Stimulated activated CD4-positive, alpha-beta T cell treated with anti-CD3 and anti-CD28 coated beads, Interleukin-2, amount 100 ng/mL, for 24 hours (primary cell): ENCODE measurements around the gene FRMD4A.
A peak's percentile ranks its signal among the peaks of the same experiment; 100 is the strongest.
"Not testable (repeated sequence)": the region's sequence is repeated elsewhere in the genome, so short reads cannot be mapped to it uniquely, and the experiment has no call there.

Source experiments
- DNase-seq, 2 donors: peaks; one replicate each; pipeline ENCODE4 v3.0.0-alpha.2; 2020

FRMD4A gene

GRCh38 chr10:13731799-13732198, 598.9 kb downstream of the FRMD4A start:
- no peak for DNase-seq

GRCh38 chr10:13730956-13731355, 599.8 kb downstream of the FRMD4A start:
- DNase-seq, result no peak

GRCh38 chr10:13730306-13730652, 600.4 kb downstream of the FRMD4A start:
- DNase-seq, result no peak

GRCh38 chr10:13729586-13730305, 601.0 kb downstream of the FRMD4A start:
- DNase-seq, result no peak

DNA sequence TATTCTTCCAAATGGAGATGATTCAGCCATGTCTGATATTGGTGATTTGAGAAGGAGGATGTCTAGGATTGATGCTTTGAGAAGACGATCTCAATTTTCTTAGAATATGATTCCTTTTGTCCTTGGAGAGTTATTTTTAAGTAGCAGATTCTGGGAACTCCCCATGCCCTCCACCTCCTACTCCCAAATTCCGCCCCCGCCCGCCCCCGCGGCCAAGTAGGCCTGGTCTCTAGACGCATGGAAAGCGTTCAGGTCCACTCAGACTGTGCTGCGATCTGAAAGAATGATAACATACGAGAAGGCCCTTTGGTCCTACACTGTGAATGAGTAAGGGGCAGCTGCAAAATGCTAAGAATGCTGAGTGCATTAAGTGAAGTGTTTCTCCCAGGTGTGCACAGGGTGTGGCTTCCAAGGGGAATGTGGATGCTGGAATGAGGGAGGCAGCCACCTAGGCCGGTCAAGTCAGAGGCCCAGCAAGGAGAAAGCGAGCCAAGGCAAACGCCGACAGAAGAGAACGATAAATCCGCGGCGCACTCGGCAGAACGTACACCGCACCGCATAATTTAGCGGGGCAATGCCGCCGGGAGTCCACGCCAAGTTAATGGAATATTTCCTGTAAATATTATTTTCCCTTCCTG, 601.7 kb downstream of the FRMD4A start:
- no peak for DNase-seq

DNA sequence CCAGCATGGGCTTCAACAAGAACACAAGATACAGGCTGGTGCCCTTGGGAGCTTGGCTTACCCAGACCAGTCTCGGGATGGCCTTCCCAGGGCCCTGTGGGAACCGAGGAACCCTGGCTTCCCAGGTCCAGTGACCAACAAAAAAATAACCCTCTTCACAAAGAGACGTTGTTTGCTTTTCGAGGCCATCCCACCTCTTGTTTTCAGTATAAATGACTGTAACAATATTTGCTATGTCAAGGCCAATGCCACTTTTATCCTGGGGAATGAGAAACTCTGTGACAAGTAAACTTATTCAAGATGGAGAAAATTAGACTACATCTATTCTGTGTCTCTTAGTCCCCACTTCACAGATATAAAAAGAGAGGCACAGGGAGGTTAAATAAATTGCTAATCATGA, 605.1 kb downstream of the FRMD4A start:
- no peak for DNase-seq

GRCh38 chr10:13724484-13724883, 606.2 kb downstream of the FRMD4A start:
- no peak for DNase-seq

DNA sequence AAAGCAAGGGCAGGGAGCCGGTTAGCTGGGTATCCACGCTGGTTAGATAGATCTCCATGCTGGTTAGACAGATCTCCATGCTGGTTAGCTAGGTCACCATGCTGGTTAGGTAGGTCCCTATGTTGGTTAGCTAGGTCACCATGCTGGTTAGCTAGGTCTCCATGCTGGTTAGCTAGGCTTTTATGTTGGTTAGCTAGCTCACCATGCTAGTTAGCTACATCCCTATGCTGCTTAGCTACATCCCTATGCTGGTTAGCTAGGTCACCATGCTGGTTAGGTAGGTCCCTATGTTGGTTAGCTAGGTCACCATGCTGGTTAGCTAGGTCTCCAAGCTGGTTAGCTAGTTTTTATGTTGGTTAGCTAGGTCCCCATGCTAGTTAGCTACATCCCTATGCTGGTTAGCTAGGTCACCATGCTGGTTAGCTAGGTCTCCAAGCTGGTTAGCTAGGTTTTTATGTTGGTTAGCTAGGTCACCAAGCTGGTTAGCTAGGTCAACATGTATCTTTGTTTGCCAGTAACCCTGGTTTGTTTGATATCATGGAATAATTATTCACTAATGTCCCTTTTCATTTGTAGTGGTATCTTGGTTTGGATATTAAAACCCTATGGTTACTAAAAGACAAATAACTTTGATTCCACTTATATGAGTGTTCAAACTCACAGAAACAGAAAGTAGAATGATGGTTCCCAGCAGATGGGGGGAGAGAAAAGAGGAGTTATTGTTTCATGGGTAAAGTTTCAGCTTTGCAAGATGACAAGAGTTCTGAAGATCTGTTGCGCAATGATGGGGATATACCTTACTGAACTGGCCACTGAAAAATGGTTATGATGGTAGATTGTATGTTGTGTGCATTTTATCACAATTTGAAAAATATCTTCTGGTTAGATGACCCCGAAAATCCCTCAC, 607.7 kb downstream of the FRMD4A start:
- DNase-seq, result no peak

- DNase-seq, result no peak
Observed at GRCh38 chr10:13721486-13721885, 609.2 kb downstream of the FRMD4A start.

- DNase-seq, result no peak
Observed at GRCh38 chr10:13720699-13721098, 610.0 kb downstream of the FRMD4A start.

- DNase-seq, result no peak
Observed at GRCh38 chr10:13719425-13719824, 611.3 kb downstream of the FRMD4A start.

DNA sequence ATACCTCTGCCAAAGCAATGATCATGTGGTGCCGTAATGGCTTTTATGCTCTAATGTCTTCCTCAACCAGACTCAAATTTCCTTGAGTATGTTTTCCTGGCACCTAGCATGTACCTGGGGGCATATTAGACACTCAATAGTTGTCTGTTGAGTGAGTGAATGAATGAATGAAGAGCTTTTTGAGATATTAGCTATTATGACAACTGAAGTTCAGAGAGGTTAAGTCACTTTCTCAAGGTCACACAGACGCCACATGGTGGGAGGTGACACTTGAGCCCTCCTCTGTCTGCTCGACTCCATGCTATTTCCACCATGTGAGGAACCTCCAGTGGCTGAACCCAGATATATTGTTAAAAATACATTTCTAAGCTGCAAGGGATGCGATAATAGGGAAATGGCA, 611.9 kb downstream of the FRMD4A start:
- DNase-seq, result no peak

DNA sequence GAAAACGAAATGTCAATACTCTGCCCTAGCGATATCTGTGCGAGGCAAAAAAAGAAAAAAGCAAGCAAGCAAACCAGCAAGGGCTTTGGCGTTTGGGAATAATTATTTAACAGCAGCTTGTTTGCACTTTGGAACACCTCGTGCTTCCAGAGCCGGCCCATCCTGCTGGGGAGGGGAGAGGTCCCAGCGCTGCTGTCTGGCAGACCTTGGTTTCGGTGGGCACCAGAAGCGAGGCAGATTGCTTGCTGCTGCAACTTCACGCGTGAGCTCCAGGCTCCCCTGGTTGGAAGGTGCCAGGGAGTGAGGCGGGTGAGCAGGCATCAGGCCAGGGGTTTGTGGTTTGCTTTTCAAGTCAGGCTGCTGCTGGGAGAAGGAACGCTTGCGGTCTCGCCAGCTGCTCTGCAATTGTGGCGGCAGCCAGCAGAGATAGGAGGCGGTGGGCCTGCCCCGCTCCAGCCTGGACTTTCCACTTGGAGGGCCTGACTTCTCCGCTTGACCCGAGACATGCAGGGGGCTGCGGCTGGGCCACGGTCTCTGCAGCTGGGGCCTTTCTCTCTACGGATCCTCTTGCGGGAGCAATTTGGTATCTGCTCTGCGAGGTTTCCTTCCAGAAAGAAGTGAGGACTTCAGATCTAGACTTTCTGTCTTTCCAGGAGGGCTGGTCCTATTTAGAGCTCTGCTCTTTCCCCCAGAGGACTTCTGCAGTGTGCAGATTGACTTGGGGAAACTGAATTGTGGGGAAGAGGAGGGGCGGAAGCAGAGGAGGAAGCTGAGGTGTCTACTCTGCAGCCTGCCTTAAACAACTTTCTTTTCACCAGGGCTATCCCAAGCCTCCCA, 612.6 kb downstream of the FRMD4A start:
- DNase-seq, result peak; percentile 25 to 50

DNA sequence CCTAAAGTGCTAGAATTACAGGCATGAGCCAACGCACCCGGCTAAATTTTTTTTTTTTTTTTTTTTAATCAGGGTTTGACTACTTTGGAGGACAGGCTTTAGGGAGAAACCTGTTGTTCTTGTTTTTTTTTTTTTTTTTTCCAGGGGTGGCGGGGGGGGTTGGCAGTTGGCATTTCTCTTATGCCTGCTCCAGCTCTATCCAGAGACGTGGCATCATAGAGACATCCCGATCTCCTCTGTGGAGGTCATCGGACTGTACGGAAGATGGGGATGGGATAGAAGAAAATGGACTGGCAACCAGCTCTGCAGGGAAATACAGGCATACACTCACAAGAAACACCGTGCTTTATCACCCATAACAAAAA, 613.2 kb downstream of the FRMD4A start:
- no peak for DNase-seq

- no peak for DNase-seq
Observed at GRCh38 chr10:13716081-13717071, 614.3 kb downstream of the FRMD4A start.

GRCh38 chr10:13715596-13715995, 615.1 kb downstream of the FRMD4A start:
- not testable (repeated sequence) for DNase-seq

- DNase-seq, result no peak
Observed at GRCh38 chr10:13715100-13715499, 615.6 kb downstream of the FRMD4A start.

- peak in 1 of 2 donors; percentile 27 for DNase-seq
Observed at GRCh38 chr10:13712837-13713581, 617.7 kb downstream of the FRMD4A start.

DNA sequence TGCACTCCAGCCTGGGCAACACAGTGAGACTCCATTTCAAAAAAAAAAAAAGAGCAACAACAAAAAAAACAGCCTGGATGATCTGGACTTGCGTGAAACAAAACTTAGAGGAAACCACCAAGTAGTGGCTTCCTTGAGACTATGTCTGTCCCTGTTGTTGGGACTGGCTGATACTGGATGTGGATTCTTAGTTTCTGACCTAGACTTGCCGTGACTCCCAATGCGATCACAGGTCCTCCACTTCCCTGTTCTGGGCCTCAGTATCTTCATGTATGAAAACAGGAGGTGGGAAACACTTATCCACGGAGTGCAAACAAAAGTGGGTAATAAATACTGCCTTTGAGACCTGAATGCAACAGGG, 618.3 kb downstream of the FRMD4A start:
- no peak for DNase-seq

DNA sequence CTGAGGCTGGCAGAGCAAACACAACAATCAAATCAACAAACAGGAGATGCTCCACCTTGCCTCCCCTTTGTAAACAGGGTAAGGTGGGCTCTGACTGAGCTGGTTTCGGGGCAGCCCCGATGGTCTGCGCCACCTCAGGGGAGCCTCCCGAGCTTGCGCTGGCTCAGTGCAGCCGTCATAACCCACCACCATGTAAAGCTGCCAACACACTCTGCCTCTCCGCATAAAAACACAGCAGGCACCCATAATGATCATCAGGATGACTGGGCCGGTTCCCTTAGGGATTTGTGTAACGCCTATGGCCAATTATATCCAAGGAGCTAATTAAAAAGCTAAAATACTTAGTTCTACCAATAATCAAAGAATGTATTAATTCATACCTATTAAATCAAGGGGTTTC, 619.4 kb downstream of the FRMD4A start:
- no peak for DNase-seq
